OCI-LY1 (cell line): ENCODE data around the gene APLP1.

Experiments used
- H2AFZ ChIP-seq: fragments of 200-600 bp; sonication (generic), shearing (Covaris generic); 2 replicates; pipeline ENCODE4 v1.6.0; 2014; ENCODE audit warnings: antibody characterized with exemption, mild to moderate bottlenecking, low read length
- H3F3A ChIP-seq: fragments of 200-600 bp; sonication (generic), shearing (Covaris generic); 2 replicates; pipeline ENCODE4 v1.6.0; 2014; ENCODE audit warnings: mild to moderate bottlenecking, antibody characterized with exemption, low read length, moderate library complexity; ENCODE audit not compliant: insufficient read depth
- H3K27ac ChIP-seq: fragments of 200-600 bp; sonication (generic); 2 replicates; pipeline ENCODE4 v1.5.1; 2014; ENCODE audit warnings: low read length, mixed run types, mild to moderate bottlenecking, low read depth; ENCODE audit not compliant: poor library complexity, severe bottlenecking
- H3K27me3 ChIP-seq: fragments of 200-600 bp; sonication (generic); 2 replicates; pipeline ENCODE4 v1.6.0; 2014; ENCODE audit warnings: antibody characterized with exemption, mild to moderate bottlenecking, low read length, moderate library complexity; ENCODE audit not compliant: insufficient read depth
- H3K36me3 ChIP-seq: fragments of 200-600 bp; sonication (generic); 2 replicates; pipeline ENCODE4 v1.6.1; 2014; ENCODE audit warnings: mild to moderate bottlenecking, antibody characterized with exemption, low read length, moderate library complexity, mixed read lengths; ENCODE audit not compliant: insufficient read depth
- H3K4me1 ChIP-seq: fragments of 200-600 bp; sonication (generic); 2 replicates; pipeline ENCODE4 v1.5.1; 2014; ENCODE audit warnings: mild to moderate bottlenecking, low read length, moderate library complexity; ENCODE audit not compliant: insufficient read depth, severe bottlenecking
- H3K4me2 ChIP-seq: fragments of 200-600 bp; sonication (generic), shearing (Covaris generic); 2 replicates; pipeline ENCODE4 v1.6.1; 2014; ENCODE audit warnings: low read length
- H3K4me3 ChIP-seq: fragments of 200-600 bp; sonication (generic); 2 replicates; pipeline ENCODE4 v1.5.1; 2014; ENCODE audit warnings: low read length, low read depth, mild to moderate bottlenecking, mixed read lengths; ENCODE audit not compliant: poor library complexity, severe bottlenecking
- H3K79me2 ChIP-seq: fragments of 200-600 bp; shearing (Covaris generic); 2 replicates; pipeline ENCODE4 v1.6.1; 2016; ENCODE audit warnings: mixed run types, low read length, mixed read lengths; ENCODE audit not compliant: insufficient read depth
- H3K9ac ChIP-seq: fragments of 200-600 bp; sonication (generic), shearing (Covaris generic); 2 replicates; pipeline ENCODE4 v1.6.1; 2014; ENCODE audit warnings: mild to moderate bottlenecking, low read length, mixed read lengths
- H3K9me2 ChIP-seq: fragments of 200-600 bp; sonication (generic), shearing (Covaris generic); 2 replicates; pipeline ENCODE4 v1.6.1; 2014; ENCODE audit warnings: low read depth, mild to moderate bottlenecking, low read length, mixed read lengths
- H3K9me3 ChIP-seq: fragments of 200-600 bp; shearing (Covaris generic); 2 replicates; pipeline ENCODE4 v1.6.1; 2014; ENCODE audit warnings: low read length, mixed read lengths
- H4K20me1 ChIP-seq: fragments of 200-600 bp; sonication (generic), shearing (Covaris generic); 2 replicates; pipeline ENCODE4 v1.6.0; 2016; ENCODE audit warnings: mild to moderate bottlenecking, low read length; ENCODE audit not compliant: insufficient read depth
- CTCF ChIP-seq: fragments of 200-600 bp; sonication (generic), shearing (Covaris generic); IDR thresholded peaks from 2 replicates; pipeline ENCODE4 v1.5.1; 2017; ENCODE audit warnings: mild to moderate bottlenecking, antibody characterized with exemption, low read length, moderate library complexity, mixed read lengths
- EZH2 ChIP-seq: fragments of 200-600 bp; sonication (generic), shearing (Covaris generic); IDR thresholded peaks from 2 replicates; pipeline ENCODE4 v1.8.0; 2017; ENCODE audit warnings: borderline replicate concordance, mixed run types, mild to moderate bottlenecking, antibody characterized with exemption, low read length, moderate library complexity, mixed read lengths

APLP1 gene

GRCh38 chr19:35895911-35896642 lies 27.7 kb downstream of the APLP1 start:
- no peaks in the 10 kb centered on the region for H3K9me2 ChIP-seq
- H3K36me3 ChIP-seq: peaks cover 62% of the 10 kb centered on the region
- no peak overlapping the region for H2AFZ ChIP-seq
- H3K27me3 ChIP-seq: no peaks in the 10 kb centered on the region
- no peaks in the 10 kb centered on the region for H3K9me3 ChIP-seq
- H3F3A ChIP-seq: no peaks in the 10 kb centered on the region
- H3K9ac ChIP-seq: no peak overlapping the region
- H3K27ac ChIP-seq: no peak overlapping the region
- H3K79me2 ChIP-seq: 0 out of 2 replicates have a peak, but pooled peaks cover 3% of the 10 kb centered on the region
- no peak overlapping the region for H3K4me2 ChIP-seq
- no peak for TF ChIP-seq EZH2
- TF ChIP-seq CTCF: no peak
- no peaks in the 10 kb centered on the region for H4K20me1 ChIP-seq
- peaks cover 14% of the 10 kb centered on the region for H3K4me1 ChIP-seq
- H3K4me3 ChIP-seq: no peak overlapping the region

DNA sequence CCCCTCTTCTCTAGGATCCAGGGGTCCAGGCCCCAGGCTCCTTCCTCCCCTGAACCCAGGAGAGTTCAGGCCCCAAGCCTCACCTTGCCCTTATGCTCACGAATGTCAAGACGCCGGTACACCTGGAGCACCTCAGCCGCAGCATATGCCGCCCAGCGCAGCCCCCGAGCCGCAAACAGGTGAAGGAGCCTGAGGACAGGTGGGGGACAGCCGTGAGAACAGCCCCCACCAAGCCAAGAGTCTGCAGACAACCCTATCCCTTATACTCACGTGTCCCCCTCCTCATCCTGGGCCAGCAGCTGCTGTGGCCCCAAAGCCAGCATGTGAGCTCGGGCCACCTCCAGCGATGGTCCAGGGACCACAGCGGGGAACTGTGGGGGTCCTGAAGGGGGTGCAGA lies 28.3 kb downstream of the APLP1 start:
- Histone ChIP-seq H3K9me3 (no peaks in the 10 kb centered on the region), H3K4me1 (peaks cover 19% of the 10 kb centered on the region), H2AFZ (no peak overlapping the region), H3K79me2 (0 out of 2 replicates have a peak, but pooled peaks cover 3% of the 10 kb centered on the region), H3K4me2 (no peak overlapping the region), H3K4me3 (no peak overlapping the region), H3K36me3 (peaks cover 58% of the 10 kb centered on the region), H3K9ac (no peak overlapping the region), H3K9me2 (no peaks in the 10 kb centered on the region), H3F3A (no peaks in the 10 kb centered on the region), H3K27ac (no peak overlapping the region), H4K20me1 (no peaks in the 10 kb centered on the region), H3K27me3 (no peaks in the 10 kb centered on the region)
- no peak for TF ChIP-seq CTCF

- H3K79me2 ChIP-seq: 0 out of 2 replicates have a peak, but pooled peaks cover 3% of the 10 kb centered on the region
- no peaks in the 10 kb centered on the region for H4K20me1 ChIP-seq
- H3K4me1 ChIP-seq: peaks cover 32% of the 10 kb centered on the region
- no peaks in the 10 kb centered on the region for H3K27me3 ChIP-seq
- peak overlapping the region; percentile 75 for H3K4me2 ChIP-seq
- H3K9me3 ChIP-seq: no peaks in the 10 kb centered on the region
- H3K9me2 ChIP-seq: no peaks in the 10 kb centered on the region
- peaks cover 52% of the 10 kb centered on the region for H3K36me3 ChIP-seq
- H3K4me3 ChIP-seq: peak overlapping the region; percentile 76
- H3K27ac ChIP-seq: peak overlapping the region; percentile 90
- no peak overlapping the region for H2AFZ ChIP-seq
- peak overlapping the region; percentile 82 for H3K9ac ChIP-seq
- no peaks in the 10 kb centered on the region for H3F3A ChIP-seq
- TF ChIP-seq EZH2 (no peak), CTCF (no peak)
Measured at GRCh38 chr19:35897706-35898451, 29.5 kb downstream of the APLP1 start.
